Suprapubic skin (tissue), 4 donors: ENCODE measurements around the gene BMX. TPM values are rescaled to one million over a fixed set of nuclear protein-coding genes. Genes with fewer than 3 reads are reported as not detected.

Source experiments
- DNase-seq, 2 donors: peaks; one replicate each; pipeline ENCODE4 v3.0.0-alpha.2; 2019; ENCODE audit warnings: low spot score in 2 of 2
- H3K27ac ChIP-seq: fragments of 200-600 bp; sonication (generic); one replicate; pipeline ENCODE4 v1.5.1; 2019
- H3K27me3 ChIP-seq: fragments of 200-600 bp; sonication (generic); one replicate; pipeline ENCODE4 v1.5.1; 2019
- H3K36me3 ChIP-seq: fragments of 200-600 bp; sonication (generic); one replicate; pipeline ENCODE4 v1.5.1; 2019
- H3K4me1 ChIP-seq: fragments of 200-600 bp; sonication (generic); one replicate; pipeline ENCODE4 v1.5.1; 2019
- H3K4me3 ChIP-seq: fragments of 200-600 bp; sonication (generic); one replicate; pipeline ENCODE4 v1.5.1; 2019; ENCODE audit warnings: mild to moderate bottlenecking
- H3K9me3 ChIP-seq: fragments of 200-600 bp; sonication (generic); one replicate; pipeline ENCODE4 v1.5.1; 2019
- CTCF ChIP-seq, 2 donors: fragments of 200-600 bp in 1 of 2; fragments of 450-650 bp in 1 of 2; sonication (generic) in 1 of 2; IDR thresholded peaks; one replicate each; pipeline ENCODE4 v1.5.1; 2016 to 2019; ENCODE audit warnings: antibody characterized with exemption in 2 of 2, mild to moderate bottlenecking in 1 of 2, moderate library complexity in 1 of 2
- EP300 ChIP-seq: sonication (generic); formaldehyde crosslinking; IDR thresholded peaks from one replicate; pipeline ENCODE4 v1.6.1; 2017; ENCODE audit warnings: antibody characterized with exemption
- POLR2A ChIP-seq, 2 donors: fragments of 450-650 bp; IDR thresholded peaks; one replicate each; pipeline ENCODE4 v1.6.1; 2017; ENCODE audit warnings: antibody characterized with exemption in 2 of 2, mild to moderate bottlenecking in 2 of 2, moderate library complexity in 2 of 2
- POLR2AphosphoS5 ChIP-seq, 3 donors: sonication (generic); formaldehyde crosslinking; IDR thresholded peaks; one replicate each; pipeline ENCODE4 v1.6.1; 2017; ENCODE audit warnings: antibody characterized with exemption in 3 of 3
- WGBS: methylation state at CpG from one replicate; pipeline ENCODE4 v1.1.5; 2018; 5-methylcytosine and 5-hydroxymethylcytosine counted together
- total RNA-seq, 4 donors: library from RNA; depleted of rRNA; stranded (reverse); fragments of >200 nt; gene quantifications; one replicate each; pipeline ENCODE4 v1.1.0, GENCODE V29; 2016

The BMX gene
- total RNA-seq, 4 donors from 2014 or later, result 0.45 to 1.9 (median 1.5) TPM

GRCh38 chrX:15468036-15468435 lies 32.6 kb upstream of the BMX start:
- H3K36me3 ChIP-seq, result no peaks in the 10 kb centered on the region
- WGBS, result 10% methylated on average over 4 of the region's 4 CpGs
- DNase-seq, result peak in 1 of 2 donors; percentile 71
- no peak for TF ChIP-seq POLR2AphosphoS5 (IDR thresholded peaks at IDR 0.05)
- peak; percentile 1 to 9 for TF ChIP-seq CTCF (IDR thresholded peaks at IDR 0.05)
- no peak for TF ChIP-seq EP300
- no peak for TF ChIP-seq POLR2A (IDR thresholded peaks at IDR 0.05)
- H3K27ac ChIP-seq, result no peak overlapping the region
- H3K4me1 ChIP-seq, result peaks cover 4% of the 10 kb centered on the region
- no peak overlapping the region for H3K4me3 ChIP-seq
- no peaks in the 10 kb centered on the region for H3K9me3 ChIP-seq
- no peaks in the 10 kb centered on the region for H3K27me3 ChIP-seq

GRCh38 chrX:15469613-15470012 lies 31.0 kb upstream of the BMX start:
- TF ChIP-seq POLR2A (IDR thresholded peaks at IDR 0.05), result no peak
- TF ChIP-seq CTCF (IDR thresholded peaks at IDR 0.05), result no peak
- no peaks in the 10 kb centered on the region for H3K27me3 ChIP-seq

GRCh38 chrX:15471028-15471427 lies 29.6 kb upstream of the BMX start:
- H3K9me3 ChIP-seq, result no peaks in the 10 kb centered on the region
- DNase-seq, result peak in 1 of 2 donors; percentile 71
- peaks cover 9% of the 10 kb centered on the region for H3K4me1 ChIP-seq
- no peaks in the 10 kb centered on the region for H3K36me3 ChIP-seq
- WGBS, result 21% methylated on average over 3 of the region's 3 CpGs
- H3K4me3 ChIP-seq, result no peak overlapping the region
- TF ChIP-seq CTCF (IDR thresholded peaks at IDR 0.05), result peak; percentile 64
- no peak for TF ChIP-seq POLR2AphosphoS5 (IDR thresholded peaks at IDR 0.05)
- H3K27ac ChIP-seq, result no peak overlapping the region
- no peaks in the 10 kb centered on the region for H3K27me3 ChIP-seq

More at GRCh38 chrX:15469613-15470012, 31.0 kb upstream of the BMX start:
- Histone ChIP-seq H3K4me1 (peaks cover 9% of the 10 kb centered on the region), H3K4me3 (no peak overlapping the region), H3K9me3 (no peaks in the 10 kb centered on the region), H3K36me3 (no peaks in the 10 kb centered on the region), H3K27ac (no peak overlapping the region)
- WGBS, result 48% methylated on average over 1 of the region's 1 CpG
- no peak for DNase-seq

- peaks cover 9% of the 10 kb centered on the region for H3K4me1 ChIP-seq
- no peak overlapping the region for H3K4me3 ChIP-seq
- no peaks in the 10 kb centered on the region for H3K36me3 ChIP-seq
- H3K27ac ChIP-seq, result no peak overlapping the region
- TF ChIP-seq EP300, result no peak
- TF ChIP-seq POLR2A (IDR thresholded peaks at IDR 0.05), result no peak
- no peak for TF ChIP-seq CTCF (IDR thresholded peaks at IDR 0.05)
- no peak for TF ChIP-seq POLR2AphosphoS5 (IDR thresholded peaks at IDR 0.05)
- H3K27me3 ChIP-seq, result no peaks in the 10 kb centered on the region
- no peaks in the 10 kb centered on the region for H3K9me3 ChIP-seq
- DNase-seq, result no peak
Measured at GRCh38 chrX:15472531-15472930, 28.1 kb upstream of the BMX start.

- DNase-seq, result no peak
- Histone ChIP-seq H3K4me1 (peaks cover 9% of the 10 kb centered on the region), H3K9me3 (no peaks in the 10 kb centered on the region), H3K36me3 (peaks cover 4% of the 10 kb centered on the region), H3K4me3 (no peak overlapping the region), H3K27ac (peak overlapping the region; percentile 68), H3K27me3 (no peaks in the 10 kb centered on the region)
- WGBS, result 71% methylated on average over 4 of the region's 4 CpGs
- TF ChIP-seq POLR2A (IDR thresholded peaks at IDR 0.05) (no peak), POLR2AphosphoS5 (IDR thresholded peaks at IDR 0.05) (no peak), CTCF (IDR thresholded peaks at IDR 0.05) (no peak), EP300 (no peak)
Measured at GRCh38 chrX:15474028-15474427, 26.6 kb upstream of the BMX start.
